ENCODE data around the gene MED13L. TPM values are rescaled to one million over a fixed set of nuclear protein-coding genes. Genes with fewer than 3 reads are reported as not detected.

MED13L gene
- polyA plus RNA-seq, 1 donor (not counting 4 experiments of a cell fraction or from before 2014, with no cell fraction given): 31.7 TPM

DNA sequence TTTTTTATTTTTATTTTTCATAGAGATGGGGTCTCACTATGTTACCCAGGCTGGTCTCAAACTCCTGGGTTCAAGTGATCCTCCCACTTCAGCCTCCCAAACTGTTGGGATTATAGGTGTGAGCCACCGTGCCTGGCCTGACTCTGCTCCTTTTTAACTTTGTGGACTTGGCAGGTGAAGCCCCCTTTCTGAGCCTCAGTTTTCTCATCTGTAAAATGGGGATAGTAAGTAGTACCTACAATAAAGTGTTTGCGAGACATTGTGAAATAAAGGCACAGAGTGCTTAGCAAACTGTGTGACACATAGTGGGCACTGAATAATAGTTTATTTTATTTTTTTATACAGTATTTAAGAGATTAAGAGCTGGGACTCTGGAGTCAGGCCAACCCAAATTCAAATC lies 21.1 kb upstream of the MED13L start:
- Histone ChIP-seq H2AFZ (ENCODE audit: control insufficient read depth, low read length) (no peak overlapping the region), H3K79me2 (ENCODE audit: control insufficient read depth, insufficient read depth, low read length) (no peaks in the 10 kb centered on the region), H3K9me1 (ENCODE audit: control insufficient read depth, extremely low read depth, insufficient read depth, low read length) (no peaks in the 10 kb centered on the region), H4K20me1 (ENCODE audit: control insufficient read depth, extremely low read depth, insufficient read depth, low read length) (no peaks in the 10 kb centered on the region), H3K9me3 (ENCODE audit: control insufficient read depth, low read depth, low read length) (no peaks in the 10 kb centered on the region), H3K4me2 (ENCODE audit: control insufficient read depth, extremely low read depth, insufficient read depth, low read depth, low read length) (no peak overlapping the region), H3K27ac (ENCODE audit: control insufficient read depth, insufficient read depth, low read length) (no peak overlapping the region), H3K9ac (ENCODE audit: control insufficient read depth, extremely low read depth, insufficient read depth, low read length) (no peak overlapping the region), H3K4me3 (ENCODE audit: control insufficient read depth in 2 of 3, extremely low read depth in 1 of 3, insufficient read depth in 2 of 3, low read depth in 1 of 3, low read length in 3 of 3) (no peak overlapping the region), H3K36me3 (ENCODE audit: control insufficient read depth in 2 of 2, extremely low read depth in 1 of 2, insufficient read depth in 2 of 2, low read length in 2 of 2) (no peaks in the 10 kb centered on the region), H3K27me3 (ENCODE audit: control insufficient read depth, extremely low read depth, insufficient read depth, low read length) (peaks cover 3% of the 10 kb centered on the region), H3K4me1 (ENCODE audit: control insufficient read depth, extremely low read depth, insufficient read depth, low read length) (no peaks in the 10 kb centered on the region)
- DNase-seq (ENCODE audit: low read depth, low spot score): no peak
- FAIRE-seq: no peak
- TF ChIP-seq, protein P1, sequence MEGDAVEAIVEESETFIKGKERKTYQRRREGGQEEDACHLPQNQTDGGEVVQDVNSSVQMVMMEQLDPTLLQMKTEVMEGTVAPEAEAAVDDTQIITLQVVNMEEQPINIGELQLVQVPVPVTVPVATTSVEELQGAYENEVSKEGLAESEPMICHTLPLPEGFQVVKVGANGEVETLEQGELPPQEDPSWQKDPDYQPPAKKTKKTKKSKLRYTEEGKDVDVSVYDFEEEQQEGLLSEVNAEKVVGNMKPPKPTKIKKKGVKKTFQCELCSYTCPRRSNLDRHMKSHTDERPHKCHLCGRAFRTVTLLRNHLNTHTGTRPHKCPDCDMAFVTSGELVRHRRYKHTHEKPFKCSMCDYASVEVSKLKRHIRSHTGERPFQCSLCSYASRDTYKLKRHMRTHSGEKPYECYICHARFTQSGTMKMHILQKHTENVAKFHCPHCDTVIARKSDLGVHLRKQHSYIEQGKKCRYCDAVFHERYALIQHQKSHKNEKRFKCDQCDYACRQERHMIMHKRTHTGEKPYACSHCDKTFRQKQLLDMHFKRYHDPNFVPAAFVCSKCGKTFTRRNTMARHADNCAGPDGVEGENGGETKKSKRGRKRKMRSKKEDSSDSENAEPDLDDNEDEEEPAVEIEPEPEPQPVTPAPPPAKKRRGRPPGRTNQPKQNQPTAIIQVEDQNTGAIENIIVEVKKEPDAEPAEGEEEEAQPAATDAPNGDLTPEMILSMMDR (optimal IDR thresholded peaks at IDR 0.05 in 1 of 3, IDR thresholded peaks at IDR 0.05 in 1 of 3, conservative IDR thresholded peaks at IDR 0.05 in 1 of 3; ENCODE audit: extremely low read depth in 1 of 3, insufficient read depth in 2 of 3, low read length in 3 of 3): no peak
- no peak for TF ChIP-seq EZH2 (IDR thresholded peaks at IDR 0.05; ENCODE audit: low read length)
- dilution Hi-C loops (cut with MboI; ENCODE audit: extremely low pct_ligation_motif_present, low sequenced_read_pairs): no loop called here

DNA sequence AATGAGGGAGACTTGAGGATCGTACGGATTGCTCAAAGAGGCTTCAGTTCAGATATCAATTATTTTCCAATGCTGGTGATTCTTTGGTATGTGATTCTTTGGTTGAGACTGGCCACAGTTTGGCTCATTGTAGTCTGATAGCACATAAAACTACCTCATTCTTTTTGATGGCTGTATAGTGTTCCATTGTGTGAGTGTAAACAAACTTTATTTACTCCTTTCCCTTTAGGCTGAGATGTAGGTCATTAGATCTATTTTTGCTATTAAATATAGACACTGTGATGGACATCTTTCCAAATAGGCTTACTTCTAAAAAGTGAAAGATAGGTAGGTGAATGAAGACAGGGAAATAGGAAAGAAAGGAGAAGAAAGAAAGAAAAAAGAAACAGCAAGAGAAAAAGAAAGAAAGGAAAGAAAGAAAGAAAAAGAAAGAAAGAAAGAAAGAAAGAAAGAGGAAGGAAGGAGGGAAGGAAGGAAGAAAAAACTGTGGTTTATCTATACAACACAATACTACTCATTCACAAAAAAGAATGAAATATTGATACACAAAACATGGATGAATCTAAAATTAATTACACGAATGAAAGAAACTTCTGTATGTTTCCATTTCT lies 19.8 kb upstream of the MED13L start:
- Histone ChIP-seq H3K27me3 (ENCODE audit: control insufficient read depth, extremely low read depth, insufficient read depth, low read length) (peaks cover 3% of the 10 kb centered on the region), H4K20me1 (ENCODE audit: control insufficient read depth, extremely low read depth, insufficient read depth, low read length) (no peaks in the 10 kb centered on the region), H3K79me2 (ENCODE audit: control insufficient read depth, insufficient read depth, low read length) (no peaks in the 10 kb centered on the region), H3K4me3 (ENCODE audit: control insufficient read depth in 2 of 3, extremely low read depth in 1 of 3, insufficient read depth in 2 of 3, low read depth in 1 of 3, low read length in 3 of 3) (no peak overlapping the region), H3K9me3 (ENCODE audit: control insufficient read depth, low read depth, low read length) (no peaks in the 10 kb centered on the region), H3K9ac (ENCODE audit: control insufficient read depth, extremely low read depth, insufficient read depth, low read length) (no peak overlapping the region), H3K4me1 (ENCODE audit: control insufficient read depth, extremely low read depth, insufficient read depth, low read length) (peaks cover 4% of the 10 kb centered on the region), H3K36me3 (ENCODE audit: control insufficient read depth in 2 of 2, extremely low read depth in 1 of 2, insufficient read depth in 2 of 2, low read length in 2 of 2) (no peaks in the 10 kb centered on the region), H3K4me2 (ENCODE audit: control insufficient read depth, extremely low read depth, insufficient read depth, low read depth, low read length) (no peak overlapping the region), H3K27ac (ENCODE audit: control insufficient read depth, insufficient read depth, low read length) (no peak overlapping the region), H3K9me1 (ENCODE audit: control insufficient read depth, extremely low read depth, insufficient read depth, low read length) (no peaks in the 10 kb centered on the region), H2AFZ (ENCODE audit: control insufficient read depth, low read length) (no peak overlapping the region)
- no peak for TF ChIP-seq EZH2 (IDR thresholded peaks at IDR 0.05; ENCODE audit: low read length)
- TF ChIP-seq, protein P1 (optimal IDR thresholded peaks at IDR 0.05 in 1 of 3, IDR thresholded peaks at IDR 0.05 in 1 of 3, conservative IDR thresholded peaks at IDR 0.05 in 1 of 3; ENCODE audit: extremely low read depth in 1 of 3, insufficient read depth in 2 of 3, low read length in 3 of 3): no peak
- DNase-seq (ENCODE audit: low read depth, low spot score) (no peak), FAIRE-seq (no peak)
- dilution Hi-C loops (cut with MboI; ENCODE audit: extremely low pct_ligation_motif_present, low sequenced_read_pairs): no loop called here

All from keratinocyte (primary cell).